PC-3 (cell line): Measurements from ENCODE around the gene FCN2. TPM values are rescaled to one million over a fixed set of nuclear protein-coding genes. Genes with fewer than 3 reads are reported as not detected.

Experiments used
- ATAC-seq: fragments of 200-7000 bp; cut with Tn5 transposase; 2 replicates; pipeline ENCODE4 v1.9.1; 2020; ENCODE audit warnings: mild to moderate bottlenecking, moderate library complexity
- BruUV-seq: library from RNA; stranded (reverse); fragments of 400-500 nt; replicated peaks from 2 replicates; lab custom pipeline; 2021; lab: Mats Ljungman, UMichigan
- CTCF ChIA-PET: fragments of 300-600 bp; sonication (Branson Sonifier 250); formaldehyde crosslinking; loops from one replicate; lab custom pipeline; 2022; ENCODE audit warnings: antibody characterized with exemption; lab: Charles Lee
- POLR2A ChIA-PET: fragments of 300-600 bp; sonication (Branson Sonifier 250); formaldehyde crosslinking; loops from one replicate; lab custom pipeline; 2022; ENCODE audit warnings: antibody characterized with exemption; ENCODE audit not compliant: unreplicated experiment; lab: Charles Lee
- DNase-seq: peaks from one replicate; pipeline ENCODE4 v3.0.0-alpha.2; 2015
- H2AFZ ChIP-seq: fragments of 300-600 bp; sonication (generic); 2 replicates; pipeline ENCODE4 v1.6.0; 2016; ENCODE audit warnings: antibody characterized with exemption, low read length
- H3F3A ChIP-seq: fragments of 300-600 bp; sonication (generic); one replicate; pipeline ENCODE4 v1.6.0; 2017; ENCODE audit warnings: antibody characterized with exemption, low read length, control low read depth, mild to moderate bottlenecking; ENCODE audit not compliant: unreplicated experiment
- H3K27ac ChIP-seq: fragments of 300-600 bp; sonication (generic); 2 replicates; pipeline ENCODE4 v1.5.1; 2016; ENCODE audit warnings: mild to moderate bottlenecking, low read length
- H3K27me3 ChIP-seq: fragments of 300-600 bp; sonication (generic); 2 replicates; pipeline ENCODE4 v1.6.1; 2016; ENCODE audit warnings: low read length, mixed read lengths
- H3K36me3 ChIP-seq: fragments of 300-600 bp; sonication (generic); 2 replicates; pipeline ENCODE4 v1.6.1; 2016; ENCODE audit warnings: low read depth, mixed run types, low read length, mixed read lengths
- H3K4me1 ChIP-seq: fragments of 300-600 bp; sonication (generic); 2 replicates; pipeline ENCODE4 v1.5.1; 2016; ENCODE audit warnings: low read length; ENCODE audit not compliant: insufficient read depth
- H3K4me2 ChIP-seq: fragments of 300-600 bp; sonication (generic); 2 replicates; pipeline ENCODE4 v1.6.0; 2016; ENCODE audit warnings: low read length
- H3K4me3 ChIP-seq: fragments of 300-600 bp; sonication (generic); 2 replicates; pipeline ENCODE4 v1.5.1; 2016; ENCODE audit warnings: mild to moderate bottlenecking, low read length, mixed read lengths
- H3K79me2 ChIP-seq: fragments of 300-600 bp; sonication (generic); 2 replicates; pipeline ENCODE4 v1.6.1; 2017; ENCODE audit warnings: low read length, mixed read lengths
- H3K9ac ChIP-seq: fragments of 300-600 bp; sonication (generic); 2 replicates; pipeline ENCODE4 v1.6.0; 2016; ENCODE audit warnings: mild to moderate bottlenecking, low read length
- H3K9me2 ChIP-seq: fragments of 300-600 bp; sonication (generic); replicated peaks from 2 replicates; pipeline ENCODE4 v1.6.1; 2016; ENCODE audit warnings: mixed run types, low read length, mixed read lengths
- H3K9me3 ChIP-seq: fragments of 300-600 bp; sonication (generic); 2 replicates; pipeline ENCODE4 v1.6.1; 2016; ENCODE audit warnings: low read length, mixed read lengths
- H4K20me1 ChIP-seq: fragments of 300-600 bp; sonication (generic); 2 replicates; pipeline ENCODE4 v1.6.1; 2016; ENCODE audit warnings: low read length, mixed read lengths
- EZH2 ChIP-seq: fragments of 300-600 bp; sonication (generic); IDR thresholded peaks from one replicate; pipeline ENCODE4 v1.6.1; 2017; ENCODE audit warnings: antibody characterized with exemption, mild to moderate bottlenecking, low read length; ENCODE audit not compliant: unreplicated experiment
- EZH2phosphoT487 ChIP-seq: fragments of 300-600 bp; sonication (generic); IDR thresholded peaks from 2 replicates; pipeline ENCODE4 v1.6.1; 2018; ENCODE audit warnings: mild to moderate bottlenecking, antibody characterized with exemption, low read length, borderline replicate concordance
- intact Hi-C: fragments of 100-400 bp; cut with micrococcal nuclease; formaldehyde crosslinking; loops from 2 replicates; pipeline ENCODE4 v1.9.0; 2023
- total RNA-seq: library from RNA; depleted of rRNA; stranded (reverse); fragments of >200 nt; gene quantifications from 2 replicates; pipeline ENCODE4 v1.2.3, GENCODE V29; 2014
- TF ChIP-seq, protein P1 (sequence below): fragments of 300-600 bp; sonication (generic); conservative IDR thresholded peaks from 2 replicates; pipeline ENCODE4 v1.5.1; 2017; ENCODE audit warnings: antibody characterized with exemption, low read depth, mild to moderate bottlenecking, low read length

The FCN2 gene
- total RNA-seq, 1 experiment from 2014 or later: not detected

DNA sequence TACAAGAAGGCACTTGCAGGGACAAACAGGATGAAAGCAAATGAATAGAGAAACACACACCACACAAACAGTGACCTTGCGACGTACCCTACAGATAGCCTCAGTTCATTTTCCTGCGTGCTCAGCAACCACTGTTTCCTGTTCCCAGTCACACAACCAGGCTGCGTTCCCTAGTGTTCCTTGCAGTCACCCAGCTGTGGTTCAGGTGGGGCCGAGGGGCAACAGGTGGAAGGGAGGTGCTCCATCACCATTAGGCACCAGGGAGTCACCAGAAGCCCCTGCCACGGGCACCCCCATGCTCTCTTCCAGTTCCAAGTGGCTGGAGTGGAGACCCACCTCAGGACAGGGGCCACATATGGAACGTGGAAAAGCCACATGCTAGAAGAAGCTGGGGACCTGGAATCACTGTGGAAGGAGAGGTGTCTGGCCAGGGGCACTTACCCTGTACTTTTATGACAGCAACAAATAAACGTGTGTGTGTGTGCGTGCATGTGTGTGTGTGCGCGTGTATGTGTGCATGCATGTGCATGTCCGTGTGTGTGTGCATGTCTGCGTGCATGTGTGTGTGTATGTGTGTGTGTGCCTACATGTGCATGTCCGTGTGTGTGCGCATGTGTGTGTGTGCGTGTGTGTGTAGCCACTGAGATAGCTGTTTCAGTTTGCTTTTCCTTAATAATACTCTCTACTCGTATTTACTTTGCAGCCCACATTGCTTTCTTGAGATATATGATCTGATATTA is 18.8 kb upstream of the FCN2 start:
- no peaks in the 10 kb centered on the region for H3F3A ChIP-seq
- H3K4me1 ChIP-seq: no peaks in the 10 kb centered on the region
- H3K9me2 ChIP-seq: no peaks in the 10 kb centered on the region
- TF ChIP-seq EZH2: no peak
- TF ChIP-seq, protein P1, sequence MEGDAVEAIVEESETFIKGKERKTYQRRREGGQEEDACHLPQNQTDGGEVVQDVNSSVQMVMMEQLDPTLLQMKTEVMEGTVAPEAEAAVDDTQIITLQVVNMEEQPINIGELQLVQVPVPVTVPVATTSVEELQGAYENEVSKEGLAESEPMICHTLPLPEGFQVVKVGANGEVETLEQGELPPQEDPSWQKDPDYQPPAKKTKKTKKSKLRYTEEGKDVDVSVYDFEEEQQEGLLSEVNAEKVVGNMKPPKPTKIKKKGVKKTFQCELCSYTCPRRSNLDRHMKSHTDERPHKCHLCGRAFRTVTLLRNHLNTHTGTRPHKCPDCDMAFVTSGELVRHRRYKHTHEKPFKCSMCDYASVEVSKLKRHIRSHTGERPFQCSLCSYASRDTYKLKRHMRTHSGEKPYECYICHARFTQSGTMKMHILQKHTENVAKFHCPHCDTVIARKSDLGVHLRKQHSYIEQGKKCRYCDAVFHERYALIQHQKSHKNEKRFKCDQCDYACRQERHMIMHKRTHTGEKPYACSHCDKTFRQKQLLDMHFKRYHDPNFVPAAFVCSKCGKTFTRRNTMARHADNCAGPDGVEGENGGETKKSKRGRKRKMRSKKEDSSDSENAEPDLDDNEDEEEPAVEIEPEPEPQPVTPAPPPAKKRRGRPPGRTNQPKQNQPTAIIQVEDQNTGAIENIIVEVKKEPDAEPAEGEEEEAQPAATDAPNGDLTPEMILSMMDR: no peak
- TF ChIP-seq EZH2phosphoT487: no peak
- intact Hi-C loops: no loop called here
- H2AFZ ChIP-seq: no peak overlapping the region
- H3K4me3 ChIP-seq: no peak overlapping the region
- H3K79me2 ChIP-seq: no peaks in the 10 kb centered on the region
- no peaks in the 10 kb centered on the region for H3K36me3 ChIP-seq
- H3K9me3 ChIP-seq: no peaks in the 10 kb centered on the region
- ChIA-PET CTCF (no interaction called here), POLR2A (no interaction called here)
- H4K20me1 ChIP-seq: no peaks in the 10 kb centered on the region
- ATAC-seq (no peak), DNase-seq (no peak)
- no peak overlapping the region for H3K9ac ChIP-seq
- no peaks in the 10 kb centered on the region for H3K27me3 ChIP-seq
- H3K4me2 ChIP-seq: no peak overlapping the region
- BruUV-seq: no TSS peak
- H3K27ac ChIP-seq: no peak overlapping the region

DNA sequence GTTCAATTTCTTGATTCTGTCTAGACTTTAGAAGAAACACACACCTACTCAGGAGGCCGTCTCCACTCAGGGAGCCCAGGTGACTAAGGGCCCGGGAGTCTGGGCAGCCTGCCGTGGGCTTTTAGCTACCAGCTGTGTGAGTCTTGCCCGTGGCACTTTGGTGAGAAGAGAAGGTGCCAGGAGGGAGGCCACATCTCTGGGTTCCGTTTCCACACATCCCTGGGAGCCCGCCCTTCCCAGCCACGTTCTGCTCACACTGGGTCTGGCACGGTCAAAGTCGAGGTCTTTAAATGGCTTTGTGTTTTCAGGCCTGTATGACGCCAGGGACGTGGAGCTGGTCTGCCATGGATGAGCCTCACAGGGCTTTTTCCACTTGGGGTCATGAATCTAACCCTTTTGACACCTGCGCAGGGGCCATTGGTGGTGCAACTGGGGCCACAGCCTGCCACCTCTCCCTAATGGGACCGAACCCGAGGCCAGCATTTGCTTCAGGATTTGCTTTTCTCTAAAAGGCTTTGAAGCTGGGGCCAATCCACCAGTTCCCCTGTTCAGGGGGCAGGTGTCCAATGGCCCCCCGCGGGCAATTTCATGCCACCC is 17.2 kb upstream of the FCN2 start:
- Histone ChIP-seq H3K4me1 (no peaks in the 10 kb centered on the region), H3F3A (no peaks in the 10 kb centered on the region), H3K9ac (no peak overlapping the region), H3K36me3 (no peaks in the 10 kb centered on the region), H3K9me2 (no peaks in the 10 kb centered on the region), H3K4me3 (no peak overlapping the region), H3K79me2 (no peaks in the 10 kb centered on the region), H3K4me2 (no peak overlapping the region), H3K27me3 (no peaks in the 10 kb centered on the region), H3K27ac (no peak overlapping the region), H4K20me1 (no peaks in the 10 kb centered on the region), H3K9me3 (no peaks in the 10 kb centered on the region), H2AFZ (no peak overlapping the region)
- ATAC-seq (no peak), DNase-seq (no peak)
- TF ChIP-seq EZH2phosphoT487 (no peak), EZH2 (no peak)
- TF ChIP-seq, protein P1: no peak
- BruUV-seq: no TSS peak
- CTCF ChIA-PET: no interaction called here
- POLR2A ChIA-PET: no interaction called here
- intact Hi-C loops: no loop called here
